ENCODE measurements around the gene DHFR.

Gene DHFR

GRCh38 chr5:80654054-80654390 lies 761 bp downstream of the DHFR start:
- no peak for DNase-seq

GRCh38 chr5:80653502-80653901 lies 1.3 kb downstream of the DHFR start:
- DNase-seq: no peak

- no peak for DNase-seq
These were observed 7.9 kb downstream of the DHFR start for GRCh38 chr5:80646926-80647325.

- DNase-seq: no peak
These were observed 9.9 kb downstream of the DHFR start for GRCh38 chr5:80644900-80645299.

- no peak for DNase-seq
These were observed 13.4 kb downstream of the DHFR start for GRCh38 chr5:80641353-80641752.

GRCh38 chr5:80634193-80634592 lies 20.6 kb downstream of the DHFR start:
- no peak for DNase-seq

- DNase-seq: no peak
These were observed 22.1 kb downstream of the DHFR start for GRCh38 chr5:80632700-80633099.

- DNase-seq: no peak
These were observed 23.2 kb downstream of the DHFR start for GRCh38 chr5:80631278-80632259.

GRCh38 chr5:80629281-80629680 lies 25.5 kb downstream of the DHFR start:
- no peak for DNase-seq

GRCh38 chr5:80625230-80625629 lies 29.6 kb downstream of the DHFR start:
- no peak for DNase-seq

- no peak for DNase-seq
These were observed 30.8 kb downstream of the DHFR start for GRCh38 chr5:80623999-80624398.

- no peak for DNase-seq
These were observed 32.0 kb downstream of the DHFR start for GRCh38 chr5:80622756-80623155.

- DNase-seq: no peak
These were observed 34.6 kb downstream of the DHFR start for GRCh38 chr5:80620211-80620610.

GRCh38 chr5:80619086-80619485 lies 35.7 kb downstream of the DHFR start:
- DNase-seq: no peak

GRCh38 chr5:80618438-80618837 lies 36.3 kb downstream of the DHFR start:
- DNase-seq: no peak

- DNase-seq: no peak
These were observed 39.4 kb downstream of the DHFR start for GRCh38 chr5:80615266-80615914.

- DNase-seq: no peak
These were observed 45.1 kb downstream of the DHFR start for GRCh38 chr5:80609692-80610091.

- no peak for DNase-seq
These were observed 46.1 kb downstream of the DHFR start for GRCh38 chr5:80608731-80609130.

GRCh38 chr5:80607832-80608231 lies 47.0 kb downstream of the DHFR start:
- no peak for DNase-seq

- no peak for DNase-seq
These were observed 47.4 kb downstream of the DHFR start for GRCh38 chr5:80607343-80607742.

- DNase-seq: no peak
These were observed 53.7 kb downstream of the DHFR start for GRCh38 chr5:80600943-80601693.

- no peak for DNase-seq
These were observed 57.3 kb downstream of the DHFR start for GRCh38 chr5:80597500-80597899.

GRCh38 chr5:80594810-80595209 lies 60.0 kb downstream of the DHFR start:
- no peak for DNase-seq

- no peak for DNase-seq
These were observed 62.0 kb downstream of the DHFR start for GRCh38 chr5:80592761-80593160.
